Thyroid gland (tissue), 4 donors: ENCODE results near the gene MAB21L1.

Experiments
- POLR2A ChIP-seq, 2 donors: fragments of 450-650 bp; IDR thresholded peaks; one replicate each; pipeline ENCODE4 v1.6.1; 2017; ENCODE audit warnings: antibody characterized with exemption in 2 of 2, mild to moderate bottlenecking in 2 of 2, moderate library complexity in 1 of 2
- TF ChIP-seq, protein P1 (sequence below), 6 experiments: fragments of 200-600 bp in 3 of 6; fragments of 450-650 bp in 3 of 6; sonication (generic) in 3 of 6; IDR thresholded peaks; one replicate each; pipeline ENCODE4 v1.5.1; 2016 to 2019; ENCODE audit warnings: antibody characterized with exemption in 6 of 6, mild to moderate bottlenecking in 2 of 6, inconsistent platforms in 1 of 6, moderate library complexity in 1 of 6

DNA sequence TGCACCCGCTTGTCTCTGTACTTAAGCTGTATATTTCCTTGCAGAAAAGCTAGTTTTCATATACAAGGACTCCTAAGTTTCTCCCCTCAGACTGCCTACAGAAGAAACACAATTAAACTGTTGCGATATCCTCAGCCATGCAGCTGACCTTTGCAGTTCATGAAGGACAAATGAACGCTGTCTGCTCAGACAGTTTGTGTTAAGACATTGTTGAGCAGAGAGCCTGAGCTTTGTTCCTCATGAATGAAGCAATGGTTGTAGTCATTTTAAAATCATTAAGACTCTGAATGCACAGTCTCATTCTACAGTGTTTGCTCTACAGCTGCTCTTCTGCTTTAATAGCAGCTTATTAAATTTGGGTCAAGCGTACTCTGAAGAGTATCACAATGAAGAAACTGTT is 23.2 kb upstream of the MAB21L1 start:
- TF ChIP-seq, protein P1, sequence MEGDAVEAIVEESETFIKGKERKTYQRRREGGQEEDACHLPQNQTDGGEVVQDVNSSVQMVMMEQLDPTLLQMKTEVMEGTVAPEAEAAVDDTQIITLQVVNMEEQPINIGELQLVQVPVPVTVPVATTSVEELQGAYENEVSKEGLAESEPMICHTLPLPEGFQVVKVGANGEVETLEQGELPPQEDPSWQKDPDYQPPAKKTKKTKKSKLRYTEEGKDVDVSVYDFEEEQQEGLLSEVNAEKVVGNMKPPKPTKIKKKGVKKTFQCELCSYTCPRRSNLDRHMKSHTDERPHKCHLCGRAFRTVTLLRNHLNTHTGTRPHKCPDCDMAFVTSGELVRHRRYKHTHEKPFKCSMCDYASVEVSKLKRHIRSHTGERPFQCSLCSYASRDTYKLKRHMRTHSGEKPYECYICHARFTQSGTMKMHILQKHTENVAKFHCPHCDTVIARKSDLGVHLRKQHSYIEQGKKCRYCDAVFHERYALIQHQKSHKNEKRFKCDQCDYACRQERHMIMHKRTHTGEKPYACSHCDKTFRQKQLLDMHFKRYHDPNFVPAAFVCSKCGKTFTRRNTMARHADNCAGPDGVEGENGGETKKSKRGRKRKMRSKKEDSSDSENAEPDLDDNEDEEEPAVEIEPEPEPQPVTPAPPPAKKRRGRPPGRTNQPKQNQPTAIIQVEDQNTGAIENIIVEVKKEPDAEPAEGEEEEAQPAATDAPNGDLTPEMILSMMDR (IDR thresholded peaks at IDR 0.05) = no peak
- no peak for TF ChIP-seq POLR2A (IDR thresholded peaks at IDR 0.05)
